ENCODE results near the gene TAF7L.

DNA sequence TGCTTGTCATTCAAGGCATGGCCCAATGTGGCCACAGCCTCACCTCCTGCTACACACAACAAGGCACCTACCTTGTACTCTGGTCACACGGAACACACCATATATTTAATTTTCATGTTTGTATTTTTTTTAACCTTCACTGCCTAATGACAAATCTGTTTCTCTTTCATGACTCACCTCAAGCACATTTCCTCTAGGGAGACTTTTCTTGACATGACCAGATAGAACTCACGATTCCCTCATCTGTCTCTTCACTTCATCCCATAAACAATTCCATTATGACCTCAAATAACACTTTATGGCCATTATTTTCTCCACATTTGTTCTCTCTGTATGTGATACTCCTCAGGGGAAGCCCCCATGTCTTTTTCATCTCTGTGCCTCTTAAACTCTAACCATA, 60.5 kb downstream of the TAF7L start:
- TF ChIP-seq POLR2AphosphoS5 (IDR thresholded peaks at IDR 0.05; ENCODE audit: borderline replicate concordance, low read depth, low read length) (no peak), EZH2 (IDR thresholded peaks at IDR 0.05) (no peak)

Measured in SK-N-MC (cell line).